HepG2 (cell line): ENCODE measurements around the gene ERRFI1. TPM values are rescaled to one million over a fixed set of nuclear protein-coding genes. Genes with fewer than 3 reads are reported as not detected.

Experiments
- CHCHD3 ChIP-seq: sonication (generic); formaldehyde crosslinking; IDR thresholded peaks from 2 replicates; pipeline ENCODE4 v1.8.0; 2022; ENCODE audit warnings: mild to moderate bottlenecking, missing genetic modification reagents, moderate library complexity
- HOXA9 ChIP-seq: sonication (generic); formaldehyde crosslinking; IDR thresholded peaks from 2 replicates; pipeline ENCODE4 v1.8.1; 2022; ENCODE audit warnings: missing genetic modification reagents, mild to moderate bottlenecking, moderate library complexity, borderline replicate concordance
- SSRP1 ChIP-seq: IDR thresholded peaks from 2 replicates; pipeline ENCODE4 v1.6.1; 2016; ENCODE audit warnings: control low read depth
- THAP11 ChIP-seq: IDR thresholded peaks from 2 replicates; pipeline ENCODE4 v1.6.1; 2016; ENCODE audit warnings: missing biosample characterization, missing genetic modification reagents
- ZIK1 ChIP-seq: sonication (generic); formaldehyde crosslinking; IDR thresholded peaks from 2 replicates; pipeline ENCODE4 v1.5.0; 2020; ENCODE audit warnings: mild to moderate bottlenecking, low read depth, missing genetic modification reagents, borderline replicate concordance
- ZNF251 ChIP-seq: sonication (generic); formaldehyde crosslinking; IDR thresholded peaks from 2 replicates; pipeline ENCODE4 v1.9.0; 2021; ENCODE audit warnings: mild to moderate bottlenecking, missing genetic modification reagents
- ZNF460 ChIP-seq: sonication (generic); formaldehyde crosslinking; IDR thresholded peaks from 2 replicates; pipeline ENCODE4 v1.5.1; 2020; ENCODE audit warnings: missing genetic modification reagents, mild to moderate bottlenecking, borderline replicate concordance
- ZNF546 ChIP-seq: sonication (generic); formaldehyde crosslinking; conservative IDR thresholded peaks from 2 replicates; pipeline ENCODE4 v1.8.1; 2023; ENCODE audit warnings: mild to moderate bottlenecking, missing genetic modification reagents
- ZSCAN21 ChIP-seq: sonication (generic); formaldehyde crosslinking; IDR thresholded peaks from 2 replicates; pipeline ENCODE4 v1.8.0; 2022; ENCODE audit warnings: mild to moderate bottlenecking, missing genetic modification reagents, moderate library complexity, borderline replicate concordance
- polyA plus RNA-seq, 8 experiments: library from polyadenylated mRNA; depleted of rRNA in 3 of 8; stranded (reverse) in 7 of 8; unstranded in 1 of 8; fragments of >200 nt; fragmentation: Illumina TruSeq in 4 of 8; extraction: Trizol in 4 of 8; gene quantifications; 2 replicates each; pipeline versions ENCODE4 v1.2.1 to v1.2.3, GENCODE V29; 2011 to 2016; ENCODE audit warnings: low read depth in 4 of 8, missing spikeins in 1 of 8, mixed read lengths in 1 of 8; ENCODE audit not compliant: insufficient read depth in 1 of 8
- total RNA-seq, 5 experiments: library from RNA; depleted of rRNA; stranded (reverse); fragments of >200 nt; fragmentation: Illumina TruSeq; extraction: Trizol; gene quantifications; 2 replicates each; pipeline ENCODE4 v1.2.3, GENCODE V29; 2016; ENCODE audit warnings: low read depth in 1 of 5
- TF ChIP-seq, protein P1 (sequence below): sonication (generic); formaldehyde crosslinking; IDR thresholded peaks from 2 replicates; pipeline ENCODE4 v1.4.0; 2020; ENCODE audit warnings: missing genetic modification reagents
- TF ChIP-seq, protein P2 (sequence below): sonication (generic); formaldehyde crosslinking; IDR thresholded peaks from 2 replicates; pipeline ENCODE4 v1.4.0; 2020; ENCODE audit warnings: missing genetic modification reagents
- TF ChIP-seq, protein P3 (sequence below): IDR thresholded peaks from 2 replicates; pipeline ENCODE4 v1.6.1; 2016
- TF ChIP-seq, protein P4 (sequence below): sonication (generic); formaldehyde crosslinking; IDR thresholded peaks from 2 replicates; pipeline ENCODE4 v1.5.0; 2020; ENCODE audit warnings: mild to moderate bottlenecking, missing genetic modification reagents
- TF ChIP-seq, protein P5 (sequence below): IDR thresholded peaks from 2 replicates; pipeline ENCODE4 v1.6.1; 2016; ENCODE audit warnings: low read depth, missing genetic modification reagents, missing compliant biosample characterization

Gene ERRFI1
- total and polyA plus RNA-seq, 2 of the 13 experiments (the other 11 are each of a cell fraction or from before 2014, with no cell fraction given): 84.4 to 753 TPM

DNA sequence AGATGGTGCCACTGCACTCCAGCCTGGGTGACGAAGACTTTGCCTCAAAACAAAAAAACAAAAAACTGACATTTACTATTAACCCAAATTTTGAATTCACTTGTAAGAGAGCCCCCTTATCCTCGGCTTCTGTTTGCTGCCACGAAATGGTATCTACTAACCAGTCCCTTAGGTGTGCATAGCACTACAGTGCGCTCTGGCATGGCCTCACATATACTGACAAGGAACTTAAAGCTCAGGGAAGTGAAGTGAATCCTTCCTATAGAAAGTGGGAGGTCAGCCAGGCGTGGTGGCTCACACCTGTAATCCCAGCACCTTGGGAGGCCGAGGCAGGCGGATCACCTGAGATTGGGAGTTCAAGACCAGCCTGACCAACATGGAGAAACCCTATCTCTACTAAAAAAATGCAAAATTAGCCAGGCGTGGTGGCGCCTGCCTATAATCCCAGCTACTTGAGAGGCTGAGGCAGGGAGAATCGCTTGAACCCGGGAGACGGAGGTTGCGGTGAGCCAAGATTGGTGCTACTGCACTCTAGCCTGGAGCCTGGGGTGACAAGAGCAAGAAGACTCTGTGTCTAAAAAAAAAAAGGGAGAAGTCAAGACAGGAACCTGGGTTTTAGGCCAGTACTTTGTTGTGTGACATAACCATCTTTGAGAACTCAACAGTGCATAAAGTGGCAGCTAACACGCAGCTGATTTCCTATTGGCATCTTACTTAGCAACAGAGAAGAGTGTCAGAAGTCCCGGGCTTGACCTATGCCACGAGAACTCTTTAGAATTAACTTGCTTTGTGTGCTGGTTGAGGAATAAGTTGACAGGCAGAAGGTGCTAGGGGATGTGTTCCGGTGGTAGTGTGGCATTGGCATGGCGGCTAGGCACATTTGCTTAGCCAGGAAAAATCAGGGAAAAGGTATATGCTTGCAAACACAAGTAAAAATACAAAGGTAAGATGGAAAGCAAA lies 16.8 kb downstream of the ERRFI1 start (continued):
- TF ChIP-seq, protein P1, sequence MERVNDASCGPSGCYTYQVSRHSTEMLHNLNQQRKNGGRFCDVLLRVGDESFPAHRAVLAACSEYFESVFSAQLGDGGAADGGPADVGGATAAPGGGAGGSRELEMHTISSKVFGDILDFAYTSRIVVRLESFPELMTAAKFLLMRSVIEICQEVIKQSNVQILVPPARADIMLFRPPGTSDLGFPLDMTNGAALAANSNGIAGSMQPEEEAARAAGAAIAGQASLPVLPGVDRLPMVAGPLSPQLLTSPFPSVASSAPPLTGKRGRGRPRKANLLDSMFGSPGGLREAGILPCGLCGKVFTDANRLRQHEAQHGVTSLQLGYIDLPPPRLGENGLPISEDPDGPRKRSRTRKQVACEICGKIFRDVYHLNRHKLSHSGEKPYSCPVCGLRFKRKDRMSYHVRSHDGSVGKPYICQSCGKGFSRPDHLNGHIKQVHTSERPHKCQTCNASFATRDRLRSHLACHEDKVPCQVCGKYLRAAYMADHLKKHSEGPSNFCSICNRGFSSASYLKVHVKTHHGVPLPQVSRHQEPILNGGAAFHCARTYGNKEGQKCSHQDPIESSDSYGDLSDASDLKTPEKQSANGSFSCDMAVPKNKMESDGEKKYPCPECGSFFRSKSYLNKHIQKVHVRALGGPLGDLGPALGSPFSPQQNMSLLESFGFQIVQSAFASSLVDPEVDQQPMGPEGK: no peak
- TF ChIP-seq ZNF546 (CRISPR knock-in tag): no peak
- TF ChIP-seq, protein P2, sequence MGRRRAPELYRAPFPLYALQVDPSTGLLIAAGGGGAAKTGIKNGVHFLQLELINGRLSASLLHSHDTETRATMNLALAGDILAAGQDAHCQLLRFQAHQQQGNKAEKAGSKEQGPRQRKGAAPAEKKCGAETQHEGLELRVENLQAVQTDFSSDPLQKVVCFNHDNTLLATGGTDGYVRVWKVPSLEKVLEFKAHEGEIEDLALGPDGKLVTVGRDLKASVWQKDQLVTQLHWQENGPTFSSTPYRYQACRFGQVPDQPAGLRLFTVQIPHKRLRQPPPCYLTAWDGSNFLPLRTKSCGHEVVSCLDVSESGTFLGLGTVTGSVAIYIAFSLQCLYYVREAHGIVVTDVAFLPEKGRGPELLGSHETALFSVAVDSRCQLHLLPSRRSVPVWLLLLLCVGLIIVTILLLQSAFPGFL: no peak
- TF ChIP-seq, protein P3, sequence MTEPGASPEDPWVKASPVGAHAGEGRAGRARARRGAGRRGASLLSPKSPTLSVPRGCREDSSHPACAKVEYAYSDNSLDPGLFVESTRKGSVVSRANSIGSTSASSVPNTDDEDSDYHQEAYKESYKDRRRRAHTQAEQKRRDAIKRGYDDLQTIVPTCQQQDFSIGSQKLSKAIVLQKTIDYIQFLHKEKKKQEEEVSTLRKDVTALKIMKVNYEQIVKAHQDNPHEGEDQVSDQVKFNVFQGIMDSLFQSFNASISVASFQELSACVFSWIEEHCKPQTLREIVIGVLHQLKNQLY: no peak
- no peak for TF ChIP-seq ZNF251 (CRISPR knock-in tag)
- no peak for TF ChIP-seq CHCHD3 (CRISPR knock-in tag)
- no peak for TF ChIP-seq HOXA9 (CRISPR knock-in tag)
- TF ChIP-seq SSRP1 (CRISPR knock-in tag): peak; percentile 91
- TF ChIP-seq ZNF460 (CRISPR knock-in tag): peak; percentile 90
- peak; percentile 2; the same call in 1 of the 2 replicates for TF ChIP-seq THAP11 (CRISPR knock-in tag)
- TF ChIP-seq, protein P4, sequence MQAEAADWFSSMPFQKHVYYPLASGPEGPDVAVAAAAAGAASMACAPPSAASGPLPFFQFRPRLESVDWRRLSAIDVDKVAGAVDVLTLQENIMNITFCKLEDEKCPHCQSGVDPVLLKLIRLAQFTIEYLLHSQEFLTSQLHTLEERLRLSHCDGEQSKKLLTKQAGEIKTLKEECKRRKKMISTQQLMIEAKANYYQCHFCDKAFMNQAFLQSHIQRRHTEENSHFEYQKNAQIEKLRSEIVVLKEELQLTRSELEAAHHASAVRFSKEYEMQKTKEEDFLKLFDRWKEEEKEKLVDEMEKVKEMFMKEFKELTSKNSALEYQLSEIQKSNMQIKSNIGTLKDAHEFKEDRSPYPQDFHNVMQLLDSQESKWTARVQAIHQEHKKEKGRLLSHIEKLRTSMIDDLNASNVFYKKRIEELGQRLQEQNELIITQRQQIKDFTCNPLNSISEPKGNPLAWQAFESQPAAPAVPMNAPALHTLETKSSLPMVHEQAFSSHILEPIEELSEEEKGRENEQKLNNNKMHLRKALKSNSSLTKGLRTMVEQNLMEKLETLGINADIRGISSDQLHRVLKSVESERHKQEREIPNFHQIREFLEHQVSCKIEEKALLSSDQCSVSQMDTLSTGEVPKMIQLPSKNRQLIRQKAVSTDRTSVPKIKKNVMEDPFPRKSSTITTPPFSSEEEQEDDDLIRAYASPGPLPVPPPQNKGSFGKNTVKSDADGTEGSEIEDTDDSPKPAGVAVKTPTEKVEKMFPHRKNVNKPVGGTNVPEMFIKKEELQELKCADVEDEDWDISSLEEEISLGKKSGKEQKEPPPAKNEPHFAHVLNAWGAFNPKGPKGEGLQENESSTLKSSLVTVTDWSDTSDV (CRISPR knock-in tag): no peak
- TF ChIP-seq, protein P5, sequence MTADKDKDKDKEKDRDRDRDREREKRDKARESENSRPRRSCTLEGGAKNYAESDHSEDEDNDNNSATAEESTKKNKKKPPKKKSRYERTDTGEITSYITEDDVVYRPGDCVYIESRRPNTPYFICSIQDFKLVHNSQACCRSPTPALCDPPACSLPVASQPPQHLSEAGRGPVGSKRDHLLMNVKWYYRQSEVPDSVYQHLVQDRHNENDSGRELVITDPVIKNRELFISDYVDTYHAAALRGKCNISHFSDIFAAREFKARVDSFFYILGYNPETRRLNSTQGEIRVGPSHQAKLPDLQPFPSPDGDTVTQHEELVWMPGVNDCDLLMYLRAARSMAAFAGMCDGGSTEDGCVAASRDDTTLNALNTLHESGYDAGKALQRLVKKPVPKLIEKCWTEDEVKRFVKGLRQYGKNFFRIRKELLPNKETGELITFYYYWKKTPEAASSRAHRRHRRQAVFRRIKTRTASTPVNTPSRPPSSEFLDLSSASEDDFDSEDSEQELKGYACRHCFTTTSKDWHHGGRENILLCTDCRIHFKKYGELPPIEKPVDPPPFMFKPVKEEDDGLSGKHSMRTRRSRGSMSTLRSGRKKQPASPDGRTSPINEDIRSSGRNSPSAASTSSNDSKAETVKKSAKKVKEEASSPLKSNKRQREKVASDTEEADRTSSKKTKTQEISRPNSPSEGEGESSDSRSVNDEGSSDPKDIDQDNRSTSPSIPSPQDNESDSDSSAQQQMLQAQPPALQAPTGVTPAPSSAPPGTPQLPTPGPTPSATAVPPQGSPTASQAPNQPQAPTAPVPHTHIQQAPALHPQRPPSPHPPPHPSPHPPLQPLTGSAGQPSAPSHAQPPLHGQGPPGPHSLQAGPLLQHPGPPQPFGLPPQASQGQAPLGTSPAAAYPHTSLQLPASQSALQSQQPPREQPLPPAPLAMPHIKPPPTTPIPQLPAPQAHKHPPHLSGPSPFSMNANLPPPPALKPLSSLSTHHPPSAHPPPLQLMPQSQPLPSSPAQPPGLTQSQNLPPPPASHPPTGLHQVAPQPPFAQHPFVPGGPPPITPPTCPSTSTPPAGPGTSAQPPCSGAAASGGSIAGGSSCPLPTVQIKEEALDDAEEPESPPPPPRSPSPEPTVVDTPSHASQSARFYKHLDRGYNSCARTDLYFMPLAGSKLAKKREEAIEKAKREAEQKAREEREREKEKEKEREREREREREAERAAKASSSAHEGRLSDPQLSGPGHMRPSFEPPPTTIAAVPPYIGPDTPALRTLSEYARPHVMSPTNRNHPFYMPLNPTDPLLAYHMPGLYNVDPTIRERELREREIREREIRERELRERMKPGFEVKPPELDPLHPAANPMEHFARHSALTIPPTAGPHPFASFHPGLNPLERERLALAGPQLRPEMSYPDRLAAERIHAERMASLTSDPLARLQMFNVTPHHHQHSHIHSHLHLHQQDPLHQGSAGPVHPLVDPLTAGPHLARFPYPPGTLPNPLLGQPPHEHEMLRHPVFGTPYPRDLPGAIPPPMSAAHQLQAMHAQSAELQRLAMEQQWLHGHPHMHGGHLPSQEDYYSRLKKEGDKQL (CRISPR knock-in tag): no peak
- no peak for TF ChIP-seq ZIK1 (CRISPR knock-in tag)
- TF ChIP-seq ZSCAN21 (CRISPR knock-in tag): no peak
